SK-N-MC (cell line): Measurements from ENCODE around the gene CFAP57.

Source experiments
- EZH2 ChIP-seq: fragments of 200-600 bp; sonication (generic); IDR thresholded peaks from one replicate; pipeline ENCODE4 v1.6.1; 2017; ENCODE audit warnings: antibody characterized with exemption
- POLR2AphosphoS5 ChIP-seq: IDR thresholded peaks from 2 replicates; pipeline ENCODE4 v1.6.1; 2012; ENCODE audit warnings: mild to moderate bottlenecking, low read depth, low read length, borderline replicate concordance

- no peak for TF ChIP-seq POLR2AphosphoS5
- TF ChIP-seq EZH2: no peak
These were observed 32.3 kb downstream of the CFAP57 start for GRCh38 chr1:43204394-43204793.
